Naive thymus-derived CD4-positive, alpha-beta T cell (primary cell): ENCODE results near the gene FYN. TPM values are rescaled to one million over a fixed set of nuclear protein-coding genes. Genes with fewer than 3 reads are reported as not detected.

Experiments
- ATAC-seq: fragments of 150-1000 bp; cut with Tn5 transposase; 2 replicates; pipeline ENCODE4 v1.10.0; 2021; ENCODE audit warnings: mild to moderate bottlenecking, moderate library complexity
- CTCF ChIA-PET: fragments of 350-600 bp; sonication (Branson Sonifier 250); formaldehyde crosslinking; loops from one replicate; lab custom pipeline; 2021; ENCODE audit warnings: antibody characterized with exemption; lab: Charles Lee
- POLR2A ChIA-PET: fragments of 350-600 bp; sonication (Branson Sonifier 250); formaldehyde crosslinking; loops from one replicate; lab custom pipeline; 2021; ENCODE audit warnings: antibody characterized with exemption, inconsistent platforms; lab: Charles Lee
- DNase-seq, 9 donors: peaks; one replicate each; pipeline versions ENCODE4 v3.0.0 to v3.0.0-alpha.2; 2020 to 2022; ENCODE audit warnings: mixed read lengths in 1 of 9
- H3K27ac ChIP-seq: one replicate; pipeline ENCODE4 v1.7.0; 2013; ENCODE audit warnings: mild to moderate bottlenecking, low read depth, low read length, moderate library complexity
- H3K27me3 ChIP-seq, 2 donors: one replicate each; pipeline ENCODE4 v1.7.0; 2013; ENCODE audit warnings: low read length in 2 of 2, mild to moderate bottlenecking in 2 of 2, moderate library complexity in 2 of 2; ENCODE audit not compliant: control insufficient read depth in 2 of 2, insufficient read depth in 2 of 2
- H3K36me3 ChIP-seq, 3 experiments: 1 replicate in 2 of 3; 2 replicates in 1 of 3; pipeline ENCODE4 v1.7.0; 2013; ENCODE audit warnings: low read length in 3 of 3, mild to moderate bottlenecking in 3 of 3, moderate library complexity in 1 of 3; ENCODE audit not compliant: insufficient read depth in 3 of 3, control insufficient read depth in 2 of 3
- H3K4me1 ChIP-seq, 2 donors: one replicate each; pipeline ENCODE4 v1.7.0; 2013; ENCODE audit warnings: low read length in 2 of 2, mild to moderate bottlenecking in 2 of 2, moderate library complexity in 1 of 2; ENCODE audit not compliant: control insufficient read depth in 2 of 2, insufficient read depth in 2 of 2
- H3K4me3 ChIP-seq: 2 replicates; pipeline ENCODE4 v1.7.0; 2013; ENCODE audit warnings: mild to moderate bottlenecking, low read length
- H3K9me3 ChIP-seq, 3 experiments: 1 replicate in 2 of 3; 2 replicates in 1 of 3; pipeline ENCODE4 v1.7.0; 2013; ENCODE audit warnings: low read length in 3 of 3; ENCODE audit not compliant: control insufficient read depth in 2 of 3
- H3K27ac Mint-ChIP-seq, 9 donors: one replicate each; pipeline ENCODE4 v1.8.0; 2020 to 2022; ENCODE audit warnings: mixed read lengths in 9 of 9, mild to moderate bottlenecking in 8 of 9, moderate library complexity in 5 of 9, inconsistent platforms in 2 of 9
- H3K27me3 Mint-ChIP-seq, 5 donors: one replicate each; pipeline ENCODE4 v1.8.0; 2021 to 2022; ENCODE audit warnings: mixed read lengths in 5 of 5, mild to moderate bottlenecking in 1 of 5
- H3K36me3 Mint-ChIP-seq, 5 donors: one replicate each; pipeline ENCODE4 v1.8.0; 2020 to 2022; ENCODE audit warnings: mixed read lengths in 5 of 5, mild to moderate bottlenecking in 3 of 5, inconsistent platforms in 1 of 5
- H3K4me1 Mint-ChIP-seq, 7 donors: one replicate each; pipeline ENCODE4 v1.8.0; 2020 to 2022; ENCODE audit warnings: mixed read lengths in 7 of 7, mild to moderate bottlenecking in 3 of 7, inconsistent platforms in 1 of 7
- H3K4me3 Mint-ChIP-seq, 10 donors: one replicate each; pipeline ENCODE4 v1.8.0; 2020 to 2022; ENCODE audit warnings: mild to moderate bottlenecking in 10 of 10, mixed read lengths in 10 of 10, moderate library complexity in 6 of 10, inconsistent platforms in 2 of 10
- H3K9me3 Mint-ChIP-seq, 11 donors: one replicate each; pipeline ENCODE4 v1.8.0; 2020 to 2022; ENCODE audit warnings: mixed read lengths in 11 of 11, mild to moderate bottlenecking in 4 of 11, inconsistent platforms in 1 of 11, moderate library complexity in 1 of 11
- intact Hi-C, 2 donors: fragments of 100-400 bp; cut with micrococcal nuclease; formaldehyde crosslinking; loops; one replicate each; pipeline ENCODE4 v1.15.1; 2023
- polyA plus RNA-seq, 2 donors: library from polyadenylated mRNA; unstranded; fragments of 300-500 nt; fragmentation: Illumina TruSeq; gene quantifications; one replicate each; pipeline ENCODE4 v1.2.3, GENCODE V29; 2021
- total RNA-seq, 6 experiments: library from RNA in 5 of 6; stranded (reverse) in 5 of 6; gene quantifications; 1 replicate in 5 of 6; 2 replicates in 1 of 6; pipeline ENCODE4 v1.2.3 and lab custom pipeline; 2021 to 2026

The FYN gene
- total and polyA plus RNA-seq, 7 experiments from 2014 or later, result 200 to 720 (median 430) TPM

DNA sequence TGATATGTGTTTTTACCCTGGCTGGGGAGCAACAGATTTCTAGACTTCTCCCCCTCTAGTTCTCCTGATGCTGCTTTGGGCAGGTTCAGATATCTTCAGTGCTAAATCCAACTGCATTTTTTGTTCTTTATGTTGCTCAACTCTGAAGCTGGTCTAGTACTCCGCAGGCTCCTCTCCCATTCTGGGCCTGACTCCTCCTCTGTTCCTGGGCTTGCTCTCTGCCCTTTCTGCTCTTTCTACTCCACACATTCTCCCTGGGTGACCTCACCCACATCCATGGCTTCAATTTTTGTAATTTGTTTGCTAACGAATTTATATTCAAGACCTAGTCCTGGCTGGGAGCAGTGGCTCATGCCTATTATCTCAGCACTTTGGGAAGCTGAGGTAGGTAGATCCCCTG, 6.4 kb downstream of the FYN start:
- ATAC-seq, result no peak

GRCh38 chr6:111865909-111866546, 7.2 kb downstream of the FYN start:
- intact Hi-C loops, result loop anchor here in 1 of 2 donors (1.0 kb wide), 1 partner anchor 9 kb away; no protein-coding TSS in a partner anchor
- H3K9me3 Mint-ChIP-seq, result peaks cover 0 to 1% (median 0%) of the 10 kb centered on the region in 11 donors
- ATAC-seq (no peak), DNase-seq (no peak)
- no peaks in the 10 kb centered on the region for H3K36me3 ChIP-seq
- peaks cover 91 to 95% of the 10 kb centered on the region in 2 donors for H3K4me1 ChIP-seq
- H3K4me1 Mint-ChIP-seq, result peaks cover 0 to 99% (median 96%) of the 10 kb centered on the region in 7 donors
- peaks cover 0 to 37% (median 7%) of the 10 kb centered on the region in 5 donors for H3K36me3 Mint-ChIP-seq
- peak overlapping the region in 6 of 9 donors; percentile 9 to 87 (median 60) for H3K27ac Mint-ChIP-seq
- H3K4me3 Mint-ChIP-seq, result peak overlapping the region; percentile 33 to 99 (median 57)
- no peaks in the 10 kb centered on the region for H3K27me3 ChIP-seq
- H3K27ac ChIP-seq, result peak overlapping the region; percentile 32
- H3K27me3 Mint-ChIP-seq, result no peaks in the 10 kb centered on the region
- ChIA-PET POLR2A (interaction anchor here (0.7 to 1.4 kb wide), 3 partner anchors 9 to 145 kb away, joined by 3 read pairs; no protein-coding TSS in a partner anchor), CTCF (no interaction called here)
- H3K9me3 ChIP-seq, result no peaks in the 10 kb centered on the region
- peak overlapping the region; percentile 17 for H3K4me3 ChIP-seq

More for the DNA sequence above, 6.4 kb downstream of the FYN start:
- ChIA-PET CTCF (no interaction called here), POLR2A (interaction anchor here (1.4 to 2.0 kb wide), 2 partner anchors 23 to 123 kb away, joined by 3 to 8 read pairs; no protein-coding TSS in a partner anchor)
- Histone ChIP-seq H3K27me3 (no peaks in the 10 kb centered on the region), H3K36me3 (peaks cover 0 to 2% (median 0%) of the 10 kb centered on the region in 3 experiments), H3K4me3 (no peak overlapping the region), H3K27ac (peak overlapping the region; percentile 3), H3K9me3 (no peaks in the 10 kb centered on the region), H3K4me1 (peaks cover 83 to 86% of the 10 kb centered on the region in 2 donors)
- DNase-seq, result no peak
- intact Hi-C loops, result no loop called here
- peaks cover 0 to 94% (median 91%) of the 10 kb centered on the region in 7 donors for H3K4me1 Mint-ChIP-seq
- peaks cover 0 to 1% (median 0%) of the 10 kb centered on the region in 11 donors for H3K9me3 Mint-ChIP-seq
- H3K4me3 Mint-ChIP-seq, result peak overlapping the region in 9 of 10 donors; percentile 20 to 99 (median 71)
- no peaks in the 10 kb centered on the region for H3K27me3 Mint-ChIP-seq
- peak overlapping the region in 8 of 9 donors; percentile 14 to 87 (median 56) for H3K27ac Mint-ChIP-seq
- peaks cover 0 to 35% (median 9%) of the 10 kb centered on the region in 5 donors for H3K36me3 Mint-ChIP-seq

- H3K9me3 ChIP-seq, result no peaks in the 10 kb centered on the region
- no peak for DNase-seq
- no peaks in the 10 kb centered on the region for H3K36me3 ChIP-seq
- intact Hi-C loops, result loop anchor here in 1 of 2 donors (1.0 kb wide), 1 partner anchor 8 kb away; no protein-coding TSS in a partner anchor
- Mint-ChIP-seq H3K4me3 (peak overlapping the region in 8 of 10 donors; percentile 26 to 93 (median 64)), H3K27me3 (no peaks in the 10 kb centered on the region), H3K4me1 (peaks cover 0 to 100% (median 98%) of the 10 kb centered on the region in 7 donors), H3K9me3 (peaks cover 0 to 1% (median 0%) of the 10 kb centered on the region in 11 donors), H3K36me3 (peaks cover 0 to 37% (median 3%) of the 10 kb centered on the region in 5 donors), H3K27ac (peak overlapping the region in 6 of 9 donors; percentile 24 to 87 (median 42))
- ChIA-PET CTCF (interaction anchor here (1.2 to 1.7 kb wide), 2 partner anchors 9 to 132 kb away, joined by 3 to 4 read pairs; partner anchors contain the start of gene FYN), POLR2A (interaction anchor here (0.8 to 1.5 kb wide), 5 partner anchors 8 to 51 kb away, joined by 3 to 4 read pairs (median 4); no protein-coding TSS in a partner anchor)
- H3K4me3 ChIP-seq, result no peak overlapping the region
- peak overlapping the region; percentile 32 for H3K27ac ChIP-seq
- H3K27me3 ChIP-seq, result no peaks in the 10 kb centered on the region
- ATAC-seq, result no peak
- H3K4me1 ChIP-seq, result peaks cover 95 to 98% of the 10 kb centered on the region in 2 donors
These were observed 8.1 kb downstream of the FYN start for GRCh38 chr6:111865049-111865585.

- ATAC-seq (no peak), DNase-seq (no peak)
- Mint-ChIP-seq H3K4me1 (peaks cover 0 to 100% (median 98%) of the 10 kb centered on the region in 7 donors), H3K36me3 (peaks cover 0 to 34% (median 0%) of the 10 kb centered on the region in 5 donors), H3K9me3 (peaks cover 0 to 1% (median 0%) of the 10 kb centered on the region in 11 donors), H3K27ac (peak overlapping the region in 8 of 9 donors; percentile 16 to 89 (median 70)), H3K27me3 (no peaks in the 10 kb centered on the region), H3K4me3 (peak overlapping the region; percentile 4 to 93 (median 63))
- Histone ChIP-seq H3K36me3 (no peaks in the 10 kb centered on the region), H3K4me1 (peaks cover 91 to 94% of the 10 kb centered on the region in 2 donors), H3K27me3 (no peaks in the 10 kb centered on the region), H3K27ac (peak overlapping the region; percentile 32), H3K4me3 (peak overlapping the region; percentile 24), H3K9me3 (no peaks in the 10 kb centered on the region)
- ChIA-PET CTCF (interaction anchor here (1.2 to 1.7 kb wide), 2 partner anchors 9 to 133 kb away, joined by 3 to 4 read pairs; partner anchors contain the start of gene FYN), POLR2A (interaction anchor here (1.1 to 1.5 kb wide), 5 partner anchors 9 to 50 kb away, joined by 3 to 4 read pairs (median 4); no protein-coding TSS in a partner anchor)
- intact Hi-C loops, result loop anchor here (1.0 kb wide), 2 partner anchors 7 to 9 kb away; no protein-coding TSS in a partner anchor
These were observed 8.9 kb downstream of the FYN start for GRCh38 chr6:111864138-111865048.

- Histone ChIP-seq H3K9me3 (no peaks in the 10 kb centered on the region), H3K4me1 (peaks cover 87 to 96% of the 10 kb centered on the region in 2 donors), H3K27me3 (no peaks in the 10 kb centered on the region), H3K36me3 (no peaks in the 10 kb centered on the region), H3K27ac (no peak overlapping the region), H3K4me3 (no peak overlapping the region)
- POLR2A ChIA-PET, result interaction anchor here (0.8 to 1.9 kb wide), 3 partner anchors 11 to 38 kb away, joined by 3 to 6 read pairs (median 3); partner anchors contain the start of gene FYN
- Mint-ChIP-seq H3K9me3 (no peaks in the 10 kb centered on the region), H3K27me3 (no peaks in the 10 kb centered on the region), H3K4me3 (peak overlapping the region in 8 of 10 donors; percentile 1 to 93 (median 15)), H3K4me1 (peaks cover 0 to 100% (median 97%) of the 10 kb centered on the region in 7 donors), H3K27ac (peak overlapping the region in 7 of 9 donors; percentile 1 to 75 (median 46)), H3K36me3 (peaks cover 0 to 30% (median 0%) of the 10 kb centered on the region in 5 donors)
- CTCF ChIA-PET, result no interaction called here
- intact Hi-C loops, result loop anchor here in 1 of 2 donors (1.0 kb wide), 1 partner anchor 9 kb away; no protein-coding TSS in a partner anchor
- no peak for ATAC-seq
- no peak for DNase-seq
These were observed 10.5 kb downstream of the FYN start for GRCh38 chr6:111862741-111863140.
